ENCODE measurements around the gene CLCN5. TPM values are rescaled to one million over a fixed set of nuclear protein-coding genes. Genes with fewer than 3 reads are reported as not detected.

CLCN5 gene
- total and polyA plus RNA-seq, 2 of the 13 experiments (the other 11 are each of a cell fraction or from before 2014, with no cell fraction given): 7.8 to 27.3 TPM

DNA sequence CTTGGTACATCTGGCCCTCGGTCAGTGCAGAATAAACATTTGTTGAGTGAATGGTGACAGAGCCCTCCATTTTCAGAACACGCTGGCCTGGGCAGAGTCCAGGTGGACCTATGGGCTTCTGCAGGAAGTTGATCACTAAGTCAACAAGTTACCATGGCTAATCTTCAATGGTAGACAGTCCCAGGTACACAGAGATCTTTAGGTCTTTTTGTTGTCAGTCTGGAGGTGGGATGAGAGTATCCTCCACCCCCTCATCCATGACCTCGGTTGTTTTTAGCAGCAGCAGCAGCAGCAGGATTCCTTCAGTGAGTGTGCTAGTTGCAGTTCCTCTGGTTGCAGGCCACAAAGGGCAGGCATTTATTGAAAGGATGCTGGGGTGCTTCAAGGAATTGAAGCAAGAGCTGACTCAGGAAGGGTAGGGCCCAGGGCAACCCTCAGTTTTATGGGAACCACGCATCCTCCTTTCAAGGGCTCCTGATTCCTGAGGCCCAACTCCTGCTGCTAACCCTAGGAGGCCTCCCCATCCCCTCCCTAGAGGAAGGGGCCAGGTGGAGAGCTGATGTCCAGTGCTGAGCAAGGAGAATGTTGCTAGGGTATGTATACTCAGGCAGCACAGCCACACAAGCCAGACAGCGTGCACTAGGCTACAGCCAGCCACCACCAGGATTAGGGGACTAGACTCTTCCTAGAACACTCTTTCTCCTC is 44.8 kb upstream of the CLCN5 start (continued):
- TF ChIP-seq ZFP91 (CRISPR knock-in tag; IDR thresholded peaks at IDR 0.05; ENCODE audit: borderline replicate concordance) (no peak), DR1 (CRISPR knock-in tag; IDR thresholded peaks at IDR 0.05) (peak; percentile 53; the same call in 1 of the 2 replicates), SP1 (IDR thresholded peaks at IDR 0.05) (no peak), SP1 (CRISPR knock-in tag; IDR thresholded peaks at IDR 0.05) (no peak), ZNF431 (CRISPR knock-in tag; IDR thresholded peaks at IDR 0.05; ENCODE audit: borderline replicate concordance, low read depth) (peak; percentile 79; the same call in 1 of the 2 replicates), ZNF543 (CRISPR knock-in tag; IDR thresholded peaks at IDR 0.05) (no peak), ZNF780A (CRISPR knock-in tag; IDR thresholded peaks at IDR 0.05) (no peak), FOXO1 (CRISPR knock-in tag; IDR thresholded peaks at IDR 0.05) (peak; percentile 82; the same call in 1 of the 2 replicates), ZZZ3 (CRISPR knock-in tag; IDR thresholded peaks at IDR 0.05; ENCODE audit: borderline replicate concordance) (no peak), RARG (CRISPR knock-in tag; IDR thresholded peaks at IDR 0.05; ENCODE audit: low read depth) (no peak), ZNF224 (CRISPR knock-in tag; IDR thresholded peaks at IDR 0.05) (no peak)
- TF ChIP-seq, protein P1, sequence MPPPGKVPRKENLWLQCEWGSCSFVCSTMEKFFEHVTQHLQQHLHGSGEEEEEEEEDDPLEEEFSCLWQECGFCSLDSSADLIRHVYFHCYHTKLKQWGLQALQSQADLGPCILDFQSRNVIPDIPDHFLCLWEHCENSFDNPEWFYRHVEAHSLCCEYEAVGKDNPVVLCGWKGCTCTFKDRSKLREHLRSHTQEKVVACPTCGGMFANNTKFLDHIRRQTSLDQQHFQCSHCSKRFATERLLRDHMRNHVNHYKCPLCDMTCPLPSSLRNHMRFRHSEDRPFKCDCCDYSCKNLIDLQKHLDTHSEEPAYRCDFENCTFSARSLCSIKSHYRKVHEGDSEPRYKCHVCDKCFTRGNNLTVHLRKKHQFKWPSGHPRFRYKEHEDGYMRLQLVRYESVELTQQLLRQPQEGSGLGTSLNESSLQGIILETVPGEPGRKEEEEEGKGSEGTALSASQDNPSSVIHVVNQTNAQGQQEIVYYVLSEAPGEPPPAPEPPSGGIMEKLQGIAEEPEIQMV (CRISPR knock-in tag; IDR thresholded peaks at IDR 0.05; ENCODE audit: low read depth): no peak
- TF ChIP-seq, protein P2, sequence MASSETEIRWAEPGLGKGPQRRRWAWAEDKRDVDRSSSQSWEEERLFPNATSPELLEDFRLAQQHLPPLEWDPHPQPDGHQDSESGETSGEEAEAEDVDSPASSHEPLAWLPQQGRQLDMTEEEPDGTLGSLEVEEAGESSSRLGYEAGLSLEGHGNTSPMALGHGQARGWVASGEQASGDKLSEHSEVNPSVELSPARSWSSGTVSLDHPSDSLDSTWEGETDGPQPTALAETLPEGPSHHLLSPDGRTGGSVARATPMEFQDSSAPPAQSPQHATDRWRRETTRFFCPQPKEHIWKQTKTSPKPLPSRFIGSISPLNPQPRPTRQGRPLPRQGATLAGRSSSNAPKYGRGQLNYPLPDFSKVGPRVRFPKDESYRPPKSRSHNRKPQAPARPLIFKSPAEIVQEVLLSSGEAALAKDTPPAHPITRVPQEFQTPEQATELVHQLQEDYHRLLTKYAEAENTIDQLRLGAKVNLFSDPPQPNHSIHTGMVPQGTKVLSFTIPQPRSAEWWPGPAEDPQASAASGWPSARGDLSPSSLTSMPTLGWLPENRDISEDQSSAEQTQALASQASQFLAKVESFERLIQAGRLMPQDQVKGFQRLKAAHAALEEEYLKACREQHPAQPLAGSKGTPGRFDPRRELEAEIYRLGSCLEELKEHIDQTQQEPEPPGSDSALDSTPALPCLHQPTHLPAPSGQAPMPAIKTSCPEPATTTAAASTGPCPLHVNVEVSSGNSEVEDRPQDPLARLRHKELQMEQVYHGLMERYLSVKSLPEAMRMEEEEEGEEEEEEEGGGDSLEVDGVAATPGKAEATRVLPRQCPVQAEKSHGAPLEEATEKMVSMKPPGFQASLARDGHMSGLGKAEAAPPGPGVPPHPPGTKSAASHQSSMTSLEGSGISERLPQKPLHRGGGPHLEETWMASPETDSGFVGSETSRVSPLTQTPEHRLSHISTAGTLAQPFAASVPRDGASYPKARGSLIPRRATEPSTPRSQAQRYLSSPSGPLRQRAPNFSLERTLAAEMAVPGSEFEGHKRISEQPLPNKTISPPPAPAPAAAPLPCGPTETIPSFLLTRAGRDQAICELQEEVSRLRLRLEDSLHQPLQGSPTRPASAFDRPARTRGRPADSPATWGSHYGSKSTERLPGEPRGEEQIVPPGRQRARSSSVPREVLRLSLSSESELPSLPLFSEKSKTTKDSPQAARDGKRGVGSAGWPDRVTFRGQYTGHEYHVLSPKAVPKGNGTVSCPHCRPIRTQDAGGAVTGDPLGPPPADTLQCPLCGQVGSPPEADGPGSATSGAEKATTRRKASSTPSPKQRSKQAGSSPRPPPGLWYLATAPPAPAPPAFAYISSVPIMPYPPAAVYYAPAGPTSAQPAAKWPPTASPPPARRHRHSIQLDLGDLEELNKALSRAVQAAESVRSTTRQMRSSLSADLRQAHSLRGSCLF (CRISPR knock-in tag; IDR thresholded peaks at IDR 0.05; ENCODE audit: borderline replicate concordance): no peak
- TF ChIP-seq, protein P3, sequence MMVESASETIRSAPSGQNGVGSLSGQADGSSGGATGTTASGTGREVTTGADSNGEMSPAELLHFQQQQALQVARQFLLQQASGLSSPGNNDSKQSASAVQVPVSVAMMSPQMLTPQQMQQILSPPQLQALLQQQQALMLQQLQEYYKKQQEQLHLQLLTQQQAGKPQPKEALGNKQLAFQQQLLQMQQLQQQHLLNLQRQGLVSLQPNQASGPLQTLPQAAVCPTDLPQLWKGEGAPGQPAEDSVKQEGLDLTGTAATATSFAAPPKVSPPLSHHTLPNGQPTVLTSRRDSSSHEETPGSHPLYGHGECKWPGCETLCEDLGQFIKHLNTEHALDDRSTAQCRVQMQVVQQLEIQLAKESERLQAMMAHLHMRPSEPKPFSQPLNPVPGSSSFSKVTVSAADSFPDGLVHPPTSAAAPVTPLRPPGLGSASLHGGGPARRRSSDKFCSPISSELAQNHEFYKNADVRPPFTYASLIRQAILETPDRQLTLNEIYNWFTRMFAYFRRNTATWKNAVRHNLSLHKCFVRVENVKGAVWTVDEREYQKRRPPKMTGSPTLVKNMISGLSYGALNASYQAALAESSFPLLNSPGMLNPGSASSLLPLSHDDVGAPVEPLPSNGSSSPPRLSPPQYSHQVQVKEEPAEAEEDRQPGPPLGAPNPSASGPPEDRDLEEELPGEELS (CRISPR knock-in tag; IDR thresholded peaks at IDR 0.05): peak; percentile 87
